Mononuclear cell (primary cell): Measurements from ENCODE around the gene POGK. TPM values are rescaled to one million over a fixed set of nuclear protein-coding genes. Genes with fewer than 3 reads are reported as not detected.

Experiments
- total RNA-seq: library from RNA; depleted of rRNA; stranded (reverse); fragments of >200 nt; gene quantifications from one replicate; pipeline ENCODE4 v1.2.3, GENCODE V29; 2012

The POGK gene
- total RNA-seq, 1 donor, result 23.6 TPM

Other genes with a start within 250 kb of the POGK start
- 27.5 TPM for gene TADA1, start 36.8 kb downstream of the POGK start, total RNA-seq
- 1.5 TPM for gene ILDR2, start 136.1 kb downstream of the POGK start, total RNA-seq
- not detected for gene MAEL, start 149.8 kb downstream of the POGK start, total RNA-seq